Right renal cortex interstitium (tissue), 3 donors: Measurements from ENCODE around the gene GADL1. TPM values are rescaled to one million over a fixed set of nuclear protein-coding genes. Genes with fewer than 3 reads are reported as not detected.

Source experiments
- DNase-seq, 3 donors: peaks; one replicate each; pipeline ENCODE4 v3.0.0-alpha.2; 2013; ENCODE audit warnings: low read depth in 3 of 3, low spot score in 2 of 3
- polyA plus RNA-seq, 3 donors: library from polyadenylated mRNA; unstranded; fragments of 120-200 nt; gene quantifications; one replicate each; pipeline ENCODE4 v1.2.1, GENCODE V29; 2013; ENCODE audit not compliant: insufficient read length in 3 of 3

GADL1 gene
- polyA plus RNA-seq, 3 donors: 2.4 to 2.6 (median 2.6) TPM

DNA sequence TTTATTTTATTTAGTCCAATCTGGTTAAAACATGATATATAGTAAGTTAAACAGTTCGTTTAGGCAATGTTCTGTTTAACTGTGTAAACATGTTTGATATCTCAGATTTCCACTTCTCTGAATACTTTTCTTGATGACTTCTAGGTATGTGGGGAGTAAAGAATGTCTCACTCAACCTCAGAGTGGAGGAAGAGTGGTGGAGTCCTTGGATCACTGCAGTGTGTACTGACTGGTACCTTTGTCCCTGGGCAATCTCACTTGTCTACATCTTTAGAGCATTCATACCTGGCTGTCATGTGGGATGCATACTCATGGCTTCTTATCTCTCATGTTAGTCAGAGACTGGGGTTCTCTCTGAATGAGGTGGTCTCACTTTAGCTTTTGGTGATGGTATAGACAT lies 15.6 kb downstream of the GADL1 start:
- DNase-seq: no peak

DNA sequence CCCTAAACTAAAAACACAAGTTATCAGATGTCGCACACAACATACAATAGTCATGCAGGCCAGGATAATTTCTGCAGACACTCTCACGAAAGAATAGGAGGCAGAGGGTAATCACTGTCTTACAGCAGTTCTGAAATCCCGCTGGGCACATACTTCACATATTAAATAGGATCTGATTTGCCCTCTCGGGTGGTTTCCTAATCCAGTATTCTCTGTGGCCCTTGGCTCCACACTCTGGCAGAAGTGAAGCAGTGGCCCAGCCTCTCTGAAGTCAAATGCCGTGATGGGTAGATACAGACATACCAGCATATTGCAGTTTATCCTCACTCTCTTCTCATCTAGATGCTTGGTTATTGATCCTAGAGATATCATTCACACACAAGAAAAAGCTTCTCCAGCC lies 19.0 kb downstream of the GADL1 start:
- no peak for DNase-seq

DNA sequence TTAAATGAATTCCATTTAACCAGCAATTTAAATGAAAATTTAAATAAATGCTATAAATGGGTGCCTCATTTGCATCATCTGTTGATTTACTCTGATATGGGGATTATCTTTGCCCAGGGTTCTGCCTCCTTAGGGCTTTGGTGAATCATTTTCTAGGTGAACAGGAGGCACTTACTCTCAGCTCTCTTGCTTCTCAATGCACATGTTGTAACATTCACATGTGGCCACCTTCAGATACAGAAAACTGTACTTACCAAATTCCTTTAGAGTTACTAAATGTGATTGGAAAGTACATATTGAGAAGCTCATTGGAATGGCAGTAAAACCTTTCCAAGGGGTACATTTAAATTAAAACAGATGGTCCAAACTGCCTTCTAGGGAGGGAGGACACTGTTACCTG lies 20.8 kb downstream of the GADL1 start:
- no peak for DNase-seq

DNA sequence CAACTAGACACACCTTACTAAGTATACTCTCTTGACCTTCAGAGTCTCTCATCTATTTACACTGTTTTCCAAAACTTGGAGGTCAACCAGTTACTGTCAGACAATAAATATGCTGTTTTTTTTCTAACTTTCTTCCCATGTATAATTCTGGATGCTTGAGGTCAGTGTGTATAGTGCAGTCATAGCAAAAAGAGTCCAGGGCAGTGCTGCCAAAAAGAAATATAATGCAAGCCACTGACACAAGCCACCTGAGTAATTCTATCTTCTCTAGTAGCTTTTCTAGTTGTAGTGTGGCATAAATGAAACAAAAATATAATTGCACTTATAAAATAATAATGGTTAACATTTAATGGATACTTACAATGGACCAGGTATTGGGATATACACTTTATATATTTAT lies 21.6 kb downstream of the GADL1 start:
- DNase-seq: no peak

GRCh38 chr3:30871720-30872119 lies 22.7 kb downstream of the GADL1 start:
- DNase-seq: no peak

DNA sequence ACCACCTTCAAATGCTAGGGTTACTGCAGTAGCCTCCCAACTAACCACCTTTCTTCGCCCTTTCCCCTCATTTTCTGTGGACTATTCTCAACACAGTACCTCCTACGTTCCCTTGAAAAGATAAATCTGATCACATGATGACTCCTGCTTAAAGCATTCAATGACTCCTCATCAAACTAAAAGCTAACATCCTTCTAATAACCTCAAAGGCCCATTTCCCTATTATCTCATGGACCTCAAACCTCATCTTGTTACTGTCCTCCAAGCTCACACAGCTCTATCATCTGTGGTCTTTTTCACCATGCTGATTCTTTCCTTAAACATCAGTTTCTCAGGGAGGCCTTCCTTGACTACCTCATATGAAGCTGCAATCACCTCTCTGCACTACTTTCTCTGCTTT lies 29.6 kb downstream of the GADL1 start:
- no peak for DNase-seq

- no peak for DNase-seq
Observed at GRCh38 chr3:30864132-30864531, 30.3 kb downstream of the GADL1 start.

DNA sequence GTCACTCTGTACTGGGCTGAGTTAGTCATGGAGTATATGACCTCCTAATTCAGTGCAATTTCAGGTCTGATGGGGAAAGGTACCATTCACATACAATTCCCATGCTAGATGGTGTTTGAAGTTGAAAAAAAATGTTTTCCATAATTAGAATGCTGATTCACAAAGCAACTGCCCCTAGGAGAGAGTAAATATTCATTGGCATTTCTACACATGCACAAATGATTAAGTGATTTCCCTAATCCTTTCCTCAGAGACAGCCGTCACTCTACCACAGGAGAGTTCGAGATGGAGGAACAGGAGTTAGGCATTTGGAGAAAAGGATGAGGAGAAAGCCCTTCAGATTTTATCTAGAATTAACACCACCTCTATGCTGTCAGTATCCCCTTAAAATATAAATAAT lies 32.5 kb downstream of the GADL1 start:
- no peak for DNase-seq

GRCh38 chr3:30858894-30859389 lies 35.5 kb downstream of the GADL1 start:
- DNase-seq: no peak

DNA sequence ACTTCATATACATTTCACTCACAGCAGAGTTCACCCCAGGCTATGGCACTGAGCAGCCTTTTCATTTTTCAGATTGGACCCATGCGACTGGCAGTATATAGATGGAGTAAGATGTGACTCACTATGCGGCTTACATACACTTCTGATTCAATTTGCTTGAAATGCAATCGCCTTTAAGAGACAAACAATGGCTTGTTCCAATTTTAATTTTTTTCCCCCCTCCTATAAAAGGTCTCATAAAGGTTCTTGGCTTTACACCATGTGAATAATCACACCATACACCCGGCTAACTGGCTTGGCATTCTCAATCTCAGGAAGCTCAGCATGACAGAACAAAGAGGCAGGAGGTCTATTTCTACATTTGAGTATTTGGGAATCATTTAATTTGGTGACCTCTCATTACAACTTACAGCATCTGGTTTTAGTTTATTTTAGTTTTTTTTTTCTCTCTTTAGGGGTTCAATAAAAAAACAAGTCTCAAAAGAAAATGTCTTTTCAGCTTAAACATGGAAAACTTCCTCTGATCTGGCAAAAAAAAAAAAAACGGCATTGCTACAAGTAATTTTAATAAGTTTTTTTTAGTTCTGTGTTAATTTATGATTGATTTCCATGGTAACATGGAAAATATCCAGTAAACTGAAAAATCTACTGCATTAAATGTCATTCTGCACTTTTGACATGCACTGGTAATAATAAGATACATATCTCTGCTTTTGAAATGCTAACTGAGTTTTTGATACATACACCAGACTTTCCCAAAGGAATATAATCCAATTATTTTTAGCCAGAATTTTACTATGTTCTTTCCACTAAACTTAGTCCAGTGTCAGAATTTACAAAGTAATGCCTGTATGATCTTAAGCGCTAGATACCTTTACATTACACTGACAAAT lies 38.8 kb downstream of the GADL1 start:
- no peak for DNase-seq

- DNase-seq: no peak
Observed at GRCh38 chr3:30852833-30853232, 41.6 kb downstream of the GADL1 start.

DNA sequence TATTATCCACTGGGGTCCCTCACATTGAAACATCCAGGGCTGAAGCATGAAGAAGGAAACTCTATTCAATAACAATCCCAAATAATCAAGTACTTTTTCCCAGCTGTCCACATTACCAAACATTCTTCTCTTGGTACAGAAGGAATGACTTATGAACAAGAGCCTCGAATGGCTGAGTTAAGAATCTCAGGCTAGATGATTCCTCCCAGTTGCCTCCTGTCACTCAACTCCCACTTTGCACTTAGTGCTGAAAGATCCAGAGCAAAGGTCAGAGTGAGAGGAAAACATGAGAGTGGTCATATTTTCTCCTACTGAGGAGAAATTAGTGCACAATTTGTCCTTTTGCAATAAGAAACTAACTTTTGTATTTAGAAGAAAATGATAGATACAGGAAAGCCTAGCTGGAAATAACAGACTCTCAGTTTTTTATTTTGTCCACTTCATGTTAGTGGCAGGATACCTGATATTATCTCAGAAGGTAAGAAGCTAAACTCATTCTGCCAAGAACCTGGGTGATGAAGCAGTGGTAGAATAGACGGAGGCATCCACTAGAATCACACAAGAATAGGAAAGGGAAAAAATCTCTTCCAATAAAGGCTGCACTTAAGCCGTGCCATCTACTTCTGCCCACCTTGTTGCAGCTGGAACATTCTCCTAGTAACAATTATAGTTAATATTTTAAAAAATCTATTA lies 46.2 kb downstream of the GADL1 start:
- no peak for DNase-seq

DNA sequence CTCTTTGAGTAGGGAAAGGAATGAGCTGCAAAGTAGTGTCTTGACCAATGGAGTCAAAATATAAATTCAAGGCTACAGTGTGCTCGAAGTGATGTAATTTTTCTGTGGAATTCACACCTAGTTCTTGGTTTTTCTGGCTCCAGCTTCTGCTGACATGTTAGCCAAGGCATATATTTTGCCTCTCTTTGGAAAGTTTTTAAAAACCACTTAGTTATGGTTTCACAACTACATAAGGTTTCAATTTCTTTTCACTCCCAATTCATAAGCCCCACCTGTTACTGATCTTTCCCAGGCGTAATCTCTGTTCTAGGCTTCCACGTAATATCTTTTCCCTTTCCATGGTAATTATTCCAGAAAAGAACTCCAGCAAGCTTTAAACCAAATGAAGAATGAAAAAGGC lies 46.9 kb downstream of the GADL1 start:
- DNase-seq: no peak

GRCh38 chr3:30845606-30846005 lies 48.9 kb downstream of the GADL1 start:
- DNase-seq: no peak

- no peak for DNase-seq
Observed at GRCh38 chr3:30843877-30844276, 50.6 kb downstream of the GADL1 start.

- no peak for DNase-seq
Observed at GRCh38 chr3:30836141-30836540, 58.3 kb downstream of the GADL1 start.

DNA sequence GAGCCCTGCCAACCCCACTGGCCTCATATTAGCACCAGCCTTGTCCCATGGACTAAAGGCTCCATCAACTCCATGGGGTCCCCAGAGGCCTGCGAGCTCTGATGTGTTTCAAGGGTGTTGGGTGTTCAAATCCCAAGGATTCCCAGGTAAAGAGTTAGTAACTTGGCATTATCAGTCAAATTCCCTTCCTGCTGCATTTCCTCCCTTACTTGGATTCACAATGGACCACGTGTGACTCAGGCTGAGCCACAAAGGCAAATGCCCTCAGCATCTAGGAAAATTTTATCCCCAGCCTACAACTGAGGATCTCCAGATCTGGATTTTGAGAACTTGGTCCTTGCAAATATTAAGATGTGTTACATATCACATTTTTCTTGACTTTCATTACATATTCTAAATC lies 58.8 kb downstream of the GADL1 start:
- no peak for DNase-seq

DNA sequence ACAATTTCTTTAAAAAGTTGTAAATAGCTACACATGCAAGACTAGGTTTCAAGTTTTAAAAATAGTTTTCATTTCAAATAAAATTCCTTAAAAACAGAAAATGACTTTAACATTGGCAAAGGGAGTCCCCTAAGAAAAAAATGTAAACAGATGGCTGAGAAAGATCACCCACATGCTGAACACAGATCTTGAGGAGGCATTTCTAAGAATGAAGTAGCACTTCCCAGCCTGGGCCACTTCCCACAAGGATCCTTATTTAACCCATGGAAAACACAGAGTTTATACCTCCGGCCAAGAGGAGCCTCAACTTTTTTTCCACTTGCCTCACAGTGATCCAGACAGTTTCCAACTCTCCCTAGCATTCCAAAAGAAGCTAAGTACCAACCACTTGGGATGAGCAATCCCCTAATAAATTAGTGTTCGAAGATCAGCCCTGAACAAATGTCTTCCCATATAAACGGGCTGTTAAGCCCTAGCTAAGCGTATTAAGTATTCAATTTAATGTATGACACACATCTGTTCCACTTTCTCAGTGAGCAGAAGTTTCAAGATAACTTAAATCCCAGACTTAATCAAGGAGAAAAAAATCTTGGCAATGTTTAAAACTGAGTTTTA lies 61.4 kb downstream of the GADL1 start:
- DNase-seq: no peak

DNA sequence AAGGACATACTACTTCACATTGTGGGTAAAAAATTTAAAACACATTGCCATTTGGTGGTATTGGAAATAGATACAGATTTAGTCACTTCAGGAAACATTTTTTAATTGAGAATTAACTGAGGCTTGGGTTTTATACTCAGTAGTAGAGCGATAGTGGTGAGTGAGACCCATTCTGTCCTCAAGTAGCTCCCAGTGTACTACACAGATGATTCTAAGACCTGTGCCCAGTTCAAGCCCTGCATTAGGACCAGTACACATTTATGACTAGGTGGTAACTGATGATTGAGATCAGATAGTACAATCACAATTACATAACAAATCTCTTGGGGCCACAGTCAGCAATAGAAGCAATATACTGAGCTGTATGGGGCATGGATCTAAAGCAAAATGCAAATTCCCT lies 67.4 kb downstream of the GADL1 start:
- DNase-seq: no peak

DNA sequence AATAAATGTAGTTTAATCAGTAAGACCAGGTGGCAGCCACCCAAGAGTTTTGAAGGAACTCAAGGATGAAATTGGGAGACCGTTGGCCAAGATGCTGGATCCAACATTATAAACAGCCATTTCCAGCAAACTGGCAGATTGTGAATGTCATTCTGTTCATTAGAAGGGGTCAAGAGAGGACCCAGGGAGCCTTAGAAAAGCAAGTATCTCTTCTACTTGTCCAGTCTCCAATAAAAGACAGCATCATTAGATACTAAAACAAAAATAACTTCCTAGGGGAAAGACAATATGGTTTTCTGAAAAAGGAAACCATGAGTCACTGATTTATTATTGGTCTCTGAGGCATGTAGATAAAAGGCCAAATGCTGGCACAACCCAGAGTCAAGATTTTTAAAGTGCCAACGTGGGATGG lies 67.9 kb downstream of the GADL1 start:
- DNase-seq: no peak

- DNase-seq: no peak
Observed at GRCh38 chr3:30819067-30819798, 75.2 kb downstream of the GADL1 start.
